CD1c-positive myeloid dendritic cell (primary cell): ENCODE results near the gene MYMK.
"Not testable (repeated sequence)": the region's sequence is repeated elsewhere in the genome, so short reads cannot be mapped to it uniquely, and the experiment has no call there.

Experiments
- DNase-seq: peaks from one replicate; pipeline ENCODE4 v3.0.0-alpha.2; 2016; ENCODE audit errors: extremely low spot score

The MYMK gene

GRCh38 chr9:133524679-133525228 lies at the start of gene MYMK:
Gene MYMK, minus strand, starts transcription at chr9:133524959. Its CDS starts 115 bp downstream, at chr9:133524844.
- no peak for DNase-seq

- DNase-seq, result no peak
Observed at GRCh38 chr9:133573791-133574515, 49.2 kb upstream of the MYMK start.

- DNase-seq, result no peak
Observed at GRCh38 chr9:133572821-133573361, 48.1 kb upstream of the MYMK start.

GRCh38 chr9:133571896-133572595 lies 47.3 kb upstream of the MYMK start:
- no peak for DNase-seq

- no peak for DNase-seq
Observed at GRCh38 chr9:133571391-133571890, 46.7 kb upstream of the MYMK start.

- no peak for DNase-seq
Observed at GRCh38 chr9:133570691-133571080, 45.9 kb upstream of the MYMK start.

- DNase-seq, result no peak
Observed at GRCh38 chr9:133569891-133570690, 45.3 kb upstream of the MYMK start.

GRCh38 chr9:133569121-133569785 lies 44.5 kb upstream of the MYMK start:
- no peak for DNase-seq

GRCh38 chr9:133568186-133568585 lies 43.4 kb upstream of the MYMK start:
- no peak for DNase-seq

- no peak for DNase-seq
Observed at GRCh38 chr9:133566817-133567216, 42.1 kb upstream of the MYMK start.

- DNase-seq, result no peak
Observed at GRCh38 chr9:133566382-133566781, 41.6 kb upstream of the MYMK start.

GRCh38 chr9:133564451-133565116 lies 39.8 kb upstream of the MYMK start:
- no peak for DNase-seq

GRCh38 chr9:133563814-133564213 lies 39.1 kb upstream of the MYMK start:
- DNase-seq, result not testable (repeated sequence)

GRCh38 chr9:133563291-133563796 lies 38.6 kb upstream of the MYMK start:
- DNase-seq, result peak; percentile 28

GRCh38 chr9:133562611-133563290 lies 38.0 kb upstream of the MYMK start:
- DNase-seq, result no peak

- no peak for DNase-seq
Observed at GRCh38 chr9:133561976-133562554, 37.3 kb upstream of the MYMK start.

- DNase-seq, result no peak
Observed at GRCh38 chr9:133560944-133561343, 36.2 kb upstream of the MYMK start.

GRCh38 chr9:133560311-133560710 lies 35.6 kb upstream of the MYMK start:
- DNase-seq, result no peak
